Measurements from ENCODE around the gene GFRA4.

The GFRA4 gene, protein sequence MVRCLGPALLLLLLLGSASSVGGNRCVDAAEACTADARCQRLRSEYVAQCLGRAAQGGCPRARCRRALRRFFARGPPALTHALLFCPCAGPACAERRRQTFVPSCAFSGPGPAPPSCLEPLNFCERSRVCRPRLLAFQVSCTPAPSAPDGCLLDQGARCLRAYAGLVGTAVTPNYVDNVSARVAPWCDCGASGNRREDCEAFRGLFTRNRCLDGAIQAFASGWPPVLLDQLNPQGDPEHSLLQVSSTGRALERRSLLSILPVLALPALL

DNA sequence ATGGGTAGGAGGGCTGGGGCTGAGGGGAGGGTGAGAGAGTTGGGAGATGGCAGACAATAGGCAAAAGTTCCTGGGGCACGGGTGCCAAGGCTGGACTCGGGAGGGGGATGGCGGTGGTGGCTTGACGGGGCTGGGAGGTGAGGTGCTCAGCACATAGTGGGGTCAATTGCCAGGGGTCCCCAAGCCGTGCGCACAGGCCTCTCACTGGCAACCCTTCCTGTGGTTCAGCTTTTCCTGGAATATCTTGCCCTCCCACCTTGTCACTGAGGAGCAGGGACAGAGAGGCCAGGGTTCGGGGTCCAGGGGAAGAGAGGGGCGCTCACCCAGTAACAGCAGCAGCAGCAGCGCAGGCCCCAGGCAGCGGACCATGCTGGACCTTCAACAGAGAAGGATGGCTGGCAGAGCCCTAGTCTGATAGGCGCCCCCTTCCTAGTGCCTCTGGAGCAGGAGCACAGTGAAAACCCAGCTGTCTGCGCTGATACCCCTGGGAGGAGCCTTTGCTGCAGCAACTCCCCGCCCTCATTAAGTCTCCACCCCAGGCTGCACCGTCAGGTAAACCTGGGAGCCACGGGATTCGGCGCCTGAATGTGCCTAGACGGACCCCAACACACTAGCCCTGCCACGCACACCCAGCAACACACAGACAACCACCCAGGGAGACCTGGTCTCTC lies at the start of gene GFRA4:
Gene GFRA4, minus strand, starts transcription at position 369 of the 671 bp plus-strand sequence. Its CDS starts 0 bp downstream, at position 369.
- TF ChIP-seq CEBPB (IDR thresholded peaks at IDR 0.05) (no peak), TEAD4 (IDR thresholded peaks at IDR 0.05) (no peak), NFIC (IDR thresholded peaks at IDR 0.05) (no peak), YY1 (IDR thresholded peaks at IDR 0.05; ENCODE audit: low read depth) (no peak), FOXM1 (IDR thresholded peaks at IDR 0.05; ENCODE audit: borderline replicate concordance, low read depth) (no peak)
- TF ChIP-seq, protein P1, sequence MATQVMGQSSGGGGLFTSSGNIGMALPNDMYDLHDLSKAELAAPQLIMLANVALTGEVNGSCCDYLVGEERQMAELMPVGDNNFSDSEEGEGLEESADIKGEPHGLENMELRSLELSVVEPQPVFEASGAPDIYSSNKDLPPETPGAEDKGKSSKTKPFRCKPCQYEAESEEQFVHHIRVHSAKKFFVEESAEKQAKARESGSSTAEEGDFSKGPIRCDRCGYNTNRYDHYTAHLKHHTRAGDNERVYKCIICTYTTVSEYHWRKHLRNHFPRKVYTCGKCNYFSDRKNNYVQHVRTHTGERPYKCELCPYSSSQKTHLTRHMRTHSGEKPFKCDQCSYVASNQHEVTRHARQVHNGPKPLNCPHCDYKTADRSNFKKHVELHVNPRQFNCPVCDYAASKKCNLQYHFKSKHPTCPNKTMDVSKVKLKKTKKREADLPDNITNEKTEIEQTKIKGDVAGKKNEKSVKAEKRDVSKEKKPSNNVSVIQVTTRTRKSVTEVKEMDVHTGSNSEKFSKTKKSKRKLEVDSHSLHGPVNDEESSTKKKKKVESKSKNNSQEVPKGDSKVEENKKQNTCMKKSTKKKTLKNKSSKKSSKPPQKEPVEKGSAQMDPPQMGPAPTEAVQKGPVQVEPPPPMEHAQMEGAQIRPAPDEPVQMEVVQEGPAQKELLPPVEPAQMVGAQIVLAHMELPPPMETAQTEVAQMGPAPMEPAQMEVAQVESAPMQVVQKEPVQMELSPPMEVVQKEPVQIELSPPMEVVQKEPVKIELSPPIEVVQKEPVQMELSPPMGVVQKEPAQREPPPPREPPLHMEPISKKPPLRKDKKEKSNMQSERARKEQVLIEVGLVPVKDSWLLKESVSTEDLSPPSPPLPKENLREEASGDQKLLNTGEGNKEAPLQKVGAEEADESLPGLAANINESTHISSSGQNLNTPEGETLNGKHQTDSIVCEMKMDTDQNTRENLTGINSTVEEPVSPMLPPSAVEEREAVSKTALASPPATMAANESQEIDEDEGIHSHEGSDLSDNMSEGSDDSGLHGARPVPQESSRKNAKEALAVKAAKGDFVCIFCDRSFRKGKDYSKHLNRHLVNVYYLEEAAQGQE (IDR thresholded peaks at IDR 0.05; ENCODE audit: low read depth): no peak
- TF ChIP-seq, protein P2, sequence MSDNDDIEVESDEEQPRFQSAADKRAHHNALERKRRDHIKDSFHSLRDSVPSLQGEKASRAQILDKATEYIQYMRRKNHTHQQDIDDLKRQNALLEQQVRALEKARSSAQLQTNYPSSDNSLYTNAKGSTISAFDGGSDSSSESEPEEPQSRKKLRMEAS (IDR thresholded peaks at IDR 0.05): no peak
- TF ChIP-seq, protein P3, sequence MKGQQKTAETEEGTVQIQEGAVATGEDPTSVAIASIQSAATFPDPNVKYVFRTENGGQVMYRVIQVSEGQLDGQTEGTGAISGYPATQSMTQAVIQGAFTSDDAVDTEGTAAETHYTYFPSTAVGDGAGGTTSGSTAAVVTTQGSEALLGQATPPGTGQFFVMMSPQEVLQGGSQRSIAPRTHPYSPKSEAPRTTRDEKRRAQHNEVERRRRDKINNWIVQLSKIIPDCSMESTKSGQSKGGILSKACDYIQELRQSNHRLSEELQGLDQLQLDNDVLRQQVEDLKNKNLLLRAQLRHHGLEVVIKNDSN (IDR thresholded peaks at IDR 0.05): no peak

DNA sequence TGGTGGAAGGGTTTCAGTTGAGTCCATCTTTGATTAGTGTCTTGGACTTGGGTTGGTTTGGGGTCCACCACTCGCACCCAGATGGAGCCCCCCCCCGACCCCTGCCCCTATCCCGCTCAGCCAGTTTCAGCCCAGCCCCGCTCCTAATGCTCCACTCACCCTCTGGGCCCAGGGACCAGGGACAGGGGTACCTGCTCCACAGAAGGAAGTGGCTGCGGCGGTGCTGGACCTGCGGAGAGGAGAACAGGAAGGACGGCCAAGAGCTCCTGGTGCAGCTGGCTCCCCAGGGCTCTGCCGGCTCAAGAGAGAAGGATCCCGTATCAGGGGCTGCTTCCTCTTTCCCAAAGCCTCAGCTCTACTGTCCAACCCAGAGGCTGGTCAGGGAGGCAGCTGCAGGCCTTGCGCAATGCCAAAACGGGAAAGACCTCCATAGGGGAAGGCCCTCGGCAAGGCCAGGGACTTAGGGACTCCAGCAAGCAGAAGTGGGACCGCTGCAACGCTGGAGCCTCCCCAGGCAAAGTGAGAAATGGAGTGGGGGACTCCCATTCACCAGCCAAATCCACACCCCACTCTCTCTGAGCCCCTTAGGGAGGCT lies 49.2 kb upstream of the GFRA4 start, which contains the start of gene SIGLEC1:
Gene SIGLEC1, minus strand, starts transcription at position 322 of the 595 bp plus-strand sequence. CDS start 5,472 bp downstream, outside the sequence.
- TF ChIP-seq CEBPB (IDR thresholded peaks at IDR 0.05) (0 out of 2 replicates have a peak, but pooled peaks have one; percentile 29), EP300 (IDR thresholded peaks at IDR 0.05; ENCODE audit: borderline replicate concordance) (no peak)

DNA sequence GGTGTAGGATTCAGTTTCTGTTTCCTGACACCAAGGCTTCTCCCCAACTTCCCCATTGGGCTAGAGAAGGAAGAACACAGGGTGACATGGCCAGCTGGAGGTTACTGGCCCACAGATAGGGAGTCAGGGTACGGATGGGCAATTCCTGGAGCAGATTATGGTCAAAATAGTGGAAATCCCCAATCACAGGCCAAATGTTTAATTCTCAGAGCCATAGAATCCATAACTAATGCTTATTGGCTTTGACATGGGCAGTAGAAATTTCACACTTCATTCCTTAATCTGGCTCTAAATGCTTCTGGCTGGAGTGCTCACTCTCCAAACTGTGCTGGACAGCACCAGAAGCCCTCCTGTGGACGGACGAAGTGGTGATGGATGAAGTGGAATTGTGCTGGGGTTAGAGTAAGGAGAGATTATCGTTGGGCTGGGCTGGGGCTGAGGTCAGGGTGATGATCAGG lies 48.3 kb upstream of the GFRA4 start:
- TF ChIP-seq, protein P2 (IDR thresholded peaks at IDR 0.05): no peak
- TF ChIP-seq, protein P1 (IDR thresholded peaks at IDR 0.05; ENCODE audit: low read depth): peak; percentile 52; the same call in 1 of the 2 replicates

DNA sequence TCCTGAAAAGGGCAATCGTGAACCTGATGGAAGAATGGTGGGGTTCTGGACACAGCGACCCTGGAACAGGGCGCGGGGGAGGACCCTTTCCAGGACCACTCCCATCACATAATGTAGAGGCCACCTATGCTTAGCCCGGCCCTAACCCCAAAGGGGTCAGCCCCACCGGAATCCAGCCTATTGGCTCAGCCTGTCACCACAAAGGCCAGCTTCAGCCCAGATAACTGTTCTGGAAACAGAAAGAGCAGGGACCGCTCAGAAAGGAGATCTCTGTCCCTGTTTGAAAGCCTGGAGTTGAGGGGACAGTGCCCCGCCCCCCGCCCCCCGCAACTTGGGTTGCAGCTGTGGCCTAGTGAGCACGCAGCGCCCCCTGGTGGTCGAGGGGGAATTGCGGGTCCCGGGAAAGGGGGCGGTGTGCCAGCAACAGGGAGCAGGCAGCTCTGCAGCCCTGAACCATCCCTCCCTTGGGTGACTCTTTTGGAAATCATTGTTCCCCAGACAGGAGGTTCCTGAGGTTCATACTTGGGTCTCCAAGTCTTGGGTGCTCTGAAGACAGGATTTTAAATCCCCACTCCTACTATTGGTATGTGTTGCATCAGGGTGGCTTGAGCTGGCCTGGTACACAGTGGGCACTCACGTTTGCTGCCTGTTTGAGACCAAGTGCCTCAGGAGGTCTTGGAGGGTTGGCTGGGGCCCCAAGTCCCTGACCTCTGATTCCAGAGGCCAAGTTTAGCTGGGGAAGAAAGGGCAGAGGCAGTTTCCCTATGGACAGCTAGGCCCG lies 47.7 kb upstream of the GFRA4 start:
- TF ChIP-seq RAD21 (IDR thresholded peaks at IDR 0.05; ENCODE audit: low read depth) (peak; percentile 94), TCF12 (IDR thresholded peaks at IDR 0.05; ENCODE audit: low read depth) (no peak), NFIC (IDR thresholded peaks at IDR 0.05) (peak; percentile 13; the same call in 1 of the 2 replicates)

DNA sequence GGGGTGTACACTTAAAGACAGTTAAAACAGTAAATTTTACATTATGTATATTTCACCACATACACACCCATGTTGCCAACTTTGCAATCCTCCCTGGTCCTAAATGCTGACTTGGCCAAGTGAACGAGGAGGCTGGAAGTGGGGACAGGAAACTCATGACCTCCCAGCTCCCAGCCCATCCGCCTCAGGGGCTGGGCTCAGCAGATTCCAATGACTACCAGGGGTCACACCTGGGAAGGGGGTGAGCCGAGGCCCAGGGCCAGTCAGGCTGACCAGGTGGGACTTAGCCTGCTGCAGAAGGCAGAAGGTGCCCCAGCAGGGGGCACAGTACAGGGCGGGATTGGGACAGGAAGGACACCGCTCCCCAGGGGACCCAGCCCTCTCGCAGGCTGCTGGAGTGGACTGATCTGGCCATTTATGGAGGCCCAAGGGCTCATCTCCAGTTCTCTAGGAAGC lies 46.8 kb upstream of the GFRA4 start:
- no peak for TF ChIP-seq RAD21 (IDR thresholded peaks at IDR 0.05; ENCODE audit: low read depth)
- TF ChIP-seq FOXM1 (IDR thresholded peaks at IDR 0.05; ENCODE audit: borderline replicate concordance, low read depth): no peak
- TF ChIP-seq, protein P3 (IDR thresholded peaks at IDR 0.05): no peak
- TF ChIP-seq ZBTB7A (IDR thresholded peaks at IDR 0.05; ENCODE audit: low read depth): no peak
- no peak for TF ChIP-seq CEBPB (IDR thresholded peaks at IDR 0.05)
- TF ChIP-seq, protein P1 (IDR thresholded peaks at IDR 0.05; ENCODE audit: low read depth): no peak
- TF ChIP-seq NFIC (IDR thresholded peaks at IDR 0.05): no peak
- no peak for TF ChIP-seq EGR1 (IDR thresholded peaks at IDR 0.05)
- no peak for TF ChIP-seq TCF12 (IDR thresholded peaks at IDR 0.05; ENCODE audit: low read depth)
- TF ChIP-seq, protein P2 (IDR thresholded peaks at IDR 0.05): no peak
- TF ChIP-seq TAF1 (IDR thresholded peaks at IDR 0.05; ENCODE audit: low read depth): no peak
- no peak for TF ChIP-seq EP300 (IDR thresholded peaks at IDR 0.05; ENCODE audit: borderline replicate concordance)
- no peak for TF ChIP-seq CREB1 (IDR thresholded peaks at IDR 0.05; ENCODE audit: low read depth)
- no peak for TF ChIP-seq YY1 (IDR thresholded peaks at IDR 0.05; ENCODE audit: low read depth)
- TF ChIP-seq TEAD4 (IDR thresholded peaks at IDR 0.05): no peak
